Fibroblast of skin of right biceps (primary cell): ENCODE measurements around the gene MPIG6B.

Source experiments
- DNase-seq: peaks from one replicate; pipeline ENCODE4 v3.0.0-alpha.2; 2013

Gene MPIG6B

DNA sequence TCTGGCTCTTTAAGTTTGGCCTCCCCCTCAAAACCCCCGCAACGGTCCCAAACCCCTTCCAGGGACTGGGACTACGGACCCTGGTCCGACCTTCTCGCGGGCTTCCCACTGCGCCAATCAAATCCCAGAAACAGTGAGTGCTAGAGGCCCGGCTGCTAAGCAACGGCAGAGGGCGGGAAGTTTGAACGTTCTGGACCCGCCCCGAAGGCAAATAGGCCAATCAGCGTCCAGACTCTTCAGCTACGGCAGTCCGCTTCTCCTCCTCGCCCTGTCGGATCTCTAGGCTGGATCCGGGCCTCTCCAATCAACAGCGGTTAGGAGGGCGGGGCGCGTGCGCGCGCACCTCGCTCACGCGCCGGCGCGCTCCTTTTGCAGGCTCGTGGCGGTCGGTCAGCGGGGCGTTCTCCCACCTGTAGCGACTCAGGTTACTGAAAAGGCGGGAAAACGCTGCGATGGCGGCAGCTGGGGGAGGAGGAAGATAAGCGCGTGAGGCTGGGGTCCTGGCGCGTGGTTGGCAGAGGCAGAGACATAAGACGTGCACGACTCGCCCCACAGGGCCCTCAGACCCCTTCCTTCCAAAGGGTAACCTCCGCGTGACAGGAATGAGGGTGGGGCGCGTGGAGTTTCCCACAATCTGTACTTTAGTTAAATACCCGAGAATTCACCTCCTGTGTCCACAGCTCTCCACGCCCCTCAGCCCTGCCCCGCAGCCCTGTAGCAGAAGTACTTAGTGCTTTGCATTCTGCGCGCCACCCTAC, 16.6 kb downstream of the MPIG6B start, which contains the start of gene MSH5:
Gene MSH5, plus strand, starts transcription at position 367 of the 758 bp plus-strand sequence. CDS start 462 bp downstream, outside the sequence.
- DNase-seq: peak; percentile 100

DNA sequence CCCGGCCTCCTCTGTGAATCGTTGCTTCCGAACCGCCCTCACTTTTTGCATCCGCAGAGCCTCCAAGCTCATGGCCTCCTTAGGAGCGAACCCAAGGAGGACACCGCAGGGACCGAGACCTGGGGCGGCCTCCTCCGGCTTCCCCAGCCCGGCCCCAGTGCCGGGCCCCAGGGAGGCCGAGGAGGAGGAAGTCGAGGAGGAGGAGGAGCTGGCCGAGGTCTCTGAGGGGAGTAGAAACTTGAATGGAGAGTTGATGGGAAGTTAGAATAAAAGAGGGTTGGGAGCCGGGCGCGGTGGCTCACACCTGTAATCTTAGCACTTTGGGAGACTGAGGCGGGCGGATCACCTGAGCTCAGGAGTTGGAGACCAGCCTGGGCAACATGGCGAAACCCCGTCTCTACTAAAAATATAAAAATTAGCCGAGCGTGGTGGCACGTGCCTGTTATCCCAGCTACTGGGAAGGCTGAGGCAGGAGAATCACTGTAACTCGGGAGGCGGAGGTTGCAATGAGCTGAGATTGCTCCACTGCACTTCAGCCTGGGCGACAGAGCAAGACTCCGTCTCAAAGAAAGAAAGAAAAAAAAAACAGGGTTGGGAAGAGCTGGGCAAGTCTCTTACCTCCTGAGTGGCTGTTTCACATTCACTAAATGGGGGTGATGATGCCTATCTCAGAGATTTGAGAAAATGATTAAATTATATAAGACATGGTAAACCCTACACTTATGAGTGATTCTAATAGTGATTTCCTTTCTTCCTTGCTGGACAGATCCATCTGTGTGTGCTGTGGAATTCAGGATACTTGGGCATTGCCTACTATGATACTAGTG, 17.4 kb downstream of the MPIG6B start:
- DNase-seq: no peak

DNA sequence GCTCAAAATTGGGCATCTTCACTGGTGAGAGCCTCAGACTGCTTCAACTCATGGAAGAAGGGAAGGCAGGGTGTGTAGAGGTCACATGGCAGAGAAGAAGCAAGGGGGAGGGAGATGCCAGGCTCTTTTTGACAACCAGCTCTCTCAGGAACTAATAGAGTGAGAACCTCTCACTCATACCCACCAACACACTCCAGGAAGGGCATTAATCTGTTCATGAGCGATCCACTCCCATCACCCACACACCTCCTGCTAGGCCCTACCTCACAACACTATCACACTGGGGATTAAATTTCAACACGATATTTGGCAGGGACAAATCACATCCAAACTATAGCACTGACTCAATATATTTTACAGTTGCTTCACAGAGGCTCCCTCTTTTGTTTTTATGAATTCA, 18.6 kb downstream of the MPIG6B start:
- no peak for DNase-seq

DNA sequence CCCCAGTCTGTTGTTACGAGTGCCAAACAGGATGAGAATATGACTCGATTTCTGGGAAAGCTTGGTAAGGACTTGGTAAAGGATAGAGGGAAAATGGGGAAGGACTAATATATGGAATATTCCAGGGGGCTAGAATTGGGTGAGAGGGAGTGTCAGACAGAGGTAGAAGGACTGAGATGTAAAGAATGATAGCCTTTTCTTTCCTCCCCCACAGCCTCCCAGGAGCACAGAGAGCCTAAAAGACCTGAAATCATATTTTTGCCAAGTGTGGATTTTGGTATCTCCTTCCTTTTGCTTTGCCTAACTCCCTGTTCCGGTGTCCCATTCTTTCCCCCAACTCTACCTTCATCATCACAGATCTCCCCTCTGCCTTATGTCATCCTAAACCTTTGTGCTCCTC, 19.7 kb downstream of the MPIG6B start:
- no peak for DNase-seq

DNA sequence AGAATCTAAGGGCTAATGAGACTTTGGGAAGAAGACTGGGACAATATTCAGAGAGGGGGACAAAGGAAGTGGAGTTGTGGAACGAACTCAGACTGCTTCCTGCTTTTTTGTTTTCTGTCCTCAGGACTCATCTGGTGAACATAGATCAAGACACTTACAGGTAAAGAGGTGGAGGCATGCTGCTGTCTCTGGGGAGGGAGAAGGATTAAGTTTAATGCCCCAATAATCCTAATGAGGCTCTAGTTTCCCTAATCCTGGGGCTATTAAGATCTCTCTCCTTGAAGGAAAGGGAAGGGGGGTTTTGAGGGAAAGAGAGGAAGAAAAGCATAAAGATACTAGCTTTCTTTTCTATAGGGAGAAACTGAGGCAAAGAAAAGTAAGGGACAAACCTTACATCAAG, 21.2 kb downstream of the MPIG6B start:
- DNase-seq: no peak

DNA sequence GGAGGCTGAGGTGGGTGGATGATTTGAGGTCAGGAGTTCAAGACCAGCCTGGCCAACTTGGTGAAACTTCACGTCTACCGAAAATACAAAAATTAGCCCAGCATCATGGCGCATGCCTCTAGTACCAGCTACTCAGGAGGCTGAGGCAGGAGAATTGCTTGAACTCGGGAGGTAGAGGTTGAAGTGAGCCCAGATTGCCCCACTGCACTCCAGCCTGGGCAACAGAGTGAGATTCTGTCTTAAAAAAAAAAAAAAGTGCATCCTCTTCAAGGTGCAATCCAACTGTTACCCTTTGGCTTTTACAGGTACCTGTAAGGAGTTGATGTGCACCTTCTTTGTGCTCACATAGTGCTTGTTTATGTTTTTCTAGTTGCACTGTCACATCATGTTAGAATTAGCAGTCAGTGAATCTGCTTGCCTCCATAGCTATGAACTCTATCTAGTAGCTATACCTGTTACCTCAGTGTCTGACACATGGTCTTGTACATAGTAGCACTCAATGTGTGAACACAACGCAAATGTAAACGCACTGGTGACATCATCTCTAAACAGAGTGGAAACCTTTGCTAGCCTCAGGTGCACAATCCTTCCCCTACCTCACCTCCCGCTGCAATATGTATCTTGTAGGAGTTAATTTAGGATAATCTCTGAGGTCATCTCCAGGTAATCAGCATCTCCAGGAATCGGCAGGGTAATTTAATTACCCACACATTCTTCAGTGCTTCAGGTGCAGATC, 26.3 kb downstream of the MPIG6B start:
- no peak for DNase-seq

DNA sequence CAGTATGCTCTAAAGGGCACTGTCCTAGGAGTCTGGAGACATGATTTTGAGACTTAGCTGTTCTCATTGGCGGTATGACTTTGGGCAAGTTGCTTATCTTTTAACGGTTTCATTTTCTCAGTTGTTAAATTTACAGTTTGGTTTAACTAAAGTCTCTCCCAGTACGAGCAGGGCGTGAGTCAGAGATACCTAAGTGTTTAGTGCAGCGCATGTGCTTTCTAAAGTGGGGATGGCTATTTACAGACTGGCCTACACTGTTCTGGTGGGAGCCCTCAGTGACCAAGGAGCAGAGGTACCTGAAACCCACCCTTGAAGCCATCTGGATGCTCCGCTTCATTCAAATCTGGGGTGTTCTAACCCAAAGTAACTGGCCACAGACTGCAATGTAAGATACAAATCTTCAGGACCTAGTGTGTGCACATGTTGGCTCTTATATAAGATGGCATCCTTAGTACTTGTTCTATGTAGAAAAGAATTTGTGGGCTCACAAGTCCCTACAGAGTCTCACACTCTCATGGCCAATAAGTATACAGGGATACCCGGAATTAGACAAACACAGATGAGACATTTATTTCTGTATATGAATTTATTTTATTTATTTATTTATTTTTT, 27.3 kb downstream of the MPIG6B start:
- no peak for DNase-seq

DNA sequence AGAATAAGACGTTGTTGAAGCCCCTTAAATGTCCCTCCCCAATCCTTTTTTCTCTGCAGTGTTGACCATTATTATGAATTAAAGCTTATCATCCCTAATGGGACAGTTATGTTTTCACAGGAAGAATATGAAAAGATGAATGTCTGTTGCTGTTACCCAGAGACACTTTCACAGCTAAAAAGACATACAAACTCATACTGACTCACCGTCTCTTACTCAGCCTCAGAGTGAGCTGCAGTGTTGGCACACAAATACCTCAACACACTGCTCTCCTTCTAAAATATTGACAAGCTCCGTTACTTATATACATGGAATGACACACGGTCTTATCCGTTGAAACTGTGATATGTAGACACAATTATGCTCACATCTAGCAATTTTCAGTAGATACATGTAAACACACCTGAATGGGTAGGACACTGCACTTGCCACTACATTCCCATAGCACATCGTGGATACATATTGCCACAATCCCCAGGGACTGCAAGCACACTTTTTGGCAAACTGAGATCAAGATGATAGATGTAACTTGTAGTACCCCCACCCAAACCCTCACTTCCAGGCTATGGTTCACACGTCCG, 29.7 kb downstream of the MPIG6B start:
- DNase-seq: peak; percentile 84

DNA sequence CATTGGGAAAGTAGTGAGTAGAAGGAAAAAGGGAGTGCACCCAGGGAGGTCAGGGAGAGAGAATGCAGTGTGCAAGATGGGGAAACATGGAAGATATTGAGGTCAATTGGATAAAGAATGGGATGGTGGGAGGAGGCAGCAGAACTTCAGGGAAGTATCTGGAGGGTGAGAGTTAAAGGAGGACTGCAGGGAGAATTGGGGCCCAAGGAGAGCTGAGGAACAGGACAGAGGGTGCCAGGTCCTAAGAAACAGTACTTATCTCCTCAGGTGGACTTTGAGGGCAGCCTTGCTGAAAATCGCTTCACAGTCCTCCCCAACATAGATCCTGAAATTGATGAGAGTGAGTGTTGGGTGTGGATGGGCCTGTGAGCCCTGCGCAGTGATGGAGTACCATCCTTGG, 35.1 kb downstream of the MPIG6B start:
- no peak for DNase-seq

DNA sequence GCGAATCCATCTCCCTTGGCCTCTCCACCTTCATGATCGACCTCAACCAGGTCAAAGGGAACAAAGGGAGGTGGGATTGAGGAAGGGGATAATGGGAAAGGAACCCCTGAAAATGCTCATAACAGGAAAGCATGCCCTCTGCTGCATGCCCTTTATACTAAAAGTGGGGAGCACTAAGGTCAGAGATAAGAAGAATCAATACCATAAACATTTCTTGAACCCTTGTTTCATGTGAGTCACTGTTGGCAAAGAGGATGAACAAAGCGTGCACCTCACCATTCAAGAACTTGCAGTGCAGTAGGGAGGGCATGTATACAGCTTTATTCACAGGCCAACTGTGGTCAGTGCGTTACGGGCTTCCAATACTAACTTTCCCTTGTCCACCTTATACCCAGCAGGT, 37.6 kb downstream of the MPIG6B start:
- no peak for DNase-seq

DNA sequence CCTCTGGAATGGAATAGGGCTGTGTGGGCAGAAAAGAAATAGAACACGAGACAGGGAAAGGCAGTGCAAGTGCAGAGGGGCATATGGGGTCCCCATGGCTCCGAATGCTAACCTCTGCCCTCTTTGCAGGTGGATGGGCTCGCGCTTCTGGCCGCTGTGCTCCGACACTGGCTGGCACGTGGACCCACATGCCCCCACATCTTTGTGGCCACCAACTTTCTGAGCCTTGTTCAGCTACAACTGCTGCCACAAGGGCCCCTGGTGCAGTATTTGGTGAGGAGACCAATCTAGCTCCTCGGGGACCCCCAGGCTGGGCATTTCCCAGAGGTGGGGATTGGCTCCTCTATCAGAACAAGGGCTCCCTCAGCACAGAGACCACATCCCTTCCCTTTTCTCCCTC, 38.2 kb downstream of the MPIG6B start:
- no peak for DNase-seq

DNA sequence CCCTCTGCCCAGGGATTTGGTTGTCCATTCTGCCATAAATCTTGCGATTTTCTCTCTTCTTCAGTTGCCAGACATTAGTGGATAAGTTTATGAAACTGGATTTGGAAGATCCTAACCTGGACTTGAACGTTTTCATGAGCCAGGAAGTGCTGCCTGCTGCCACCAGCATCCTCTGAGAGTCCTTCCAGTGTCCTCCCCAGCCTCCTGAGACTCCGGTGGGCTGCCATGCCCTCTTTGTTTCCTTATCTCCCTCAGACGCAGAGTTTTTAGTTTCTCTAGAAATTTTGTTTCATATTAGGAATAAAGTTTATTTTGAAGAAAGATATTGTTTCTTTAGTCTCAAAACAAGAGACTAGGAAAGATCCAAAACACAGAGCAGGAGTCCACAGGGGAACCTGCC, 39.2 kb downstream of the MPIG6B start, which contains the start of gene SAPCD1:
Gene SAPCD1, plus strand, starts transcription at position 301 of the 400 bp plus-strand sequence. CDS start 399 bp downstream, outside the sequence.
- DNase-seq: no peak

DNA sequence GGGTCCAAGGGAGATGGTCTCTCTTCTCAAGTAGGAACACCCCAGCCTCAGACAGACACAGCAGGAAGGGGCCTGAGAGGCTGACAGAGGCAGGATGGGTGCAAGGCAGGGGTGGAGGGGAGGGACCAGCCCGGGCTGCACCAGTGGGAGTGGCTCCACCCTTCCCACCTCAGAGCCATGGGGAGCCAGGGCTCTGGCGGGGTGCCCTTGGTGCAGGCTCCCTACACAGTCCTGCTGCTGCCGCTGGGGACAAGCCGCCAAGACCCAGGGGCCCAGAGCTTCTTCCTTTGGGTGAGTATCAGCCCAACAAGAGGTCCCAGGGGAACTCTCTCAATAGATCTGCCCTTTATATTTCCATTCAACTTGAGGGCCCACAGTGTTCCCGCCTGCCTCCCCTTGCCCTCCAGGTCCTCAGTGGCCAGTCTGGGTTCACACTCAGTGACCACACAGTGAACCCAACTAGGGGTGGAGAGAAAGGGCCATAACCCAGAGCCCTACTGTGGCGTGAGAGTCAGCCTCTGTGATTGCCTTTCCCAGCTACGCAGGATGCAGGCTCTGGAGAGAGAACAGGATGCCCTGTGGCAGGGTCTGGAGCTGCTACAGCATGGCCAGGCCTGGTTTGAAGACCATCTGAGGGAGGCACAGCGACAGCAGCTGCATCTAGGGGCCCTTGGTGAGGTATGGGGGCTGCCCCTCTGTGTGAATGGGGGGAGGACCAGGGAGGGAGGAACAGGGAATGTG, 39.9 kb downstream of the MPIG6B start:
- no peak for DNase-seq

DNA sequence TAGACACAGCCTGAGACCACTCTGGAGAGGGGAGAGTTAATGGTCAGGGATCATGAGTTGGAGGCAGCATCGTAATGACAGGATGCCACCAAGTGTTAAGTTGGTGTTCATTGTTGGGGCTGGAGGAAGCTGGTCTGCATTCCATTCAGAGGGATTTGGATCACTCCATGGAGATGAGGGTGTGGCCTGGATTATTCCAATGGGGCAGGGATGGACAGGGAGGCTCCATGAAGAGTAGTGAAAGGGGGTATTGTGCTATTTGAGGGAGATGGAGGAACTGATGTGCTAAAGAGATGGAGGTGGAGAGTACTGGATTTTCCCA, 40.4 kb downstream of the MPIG6B start:
- DNase-seq: peak; percentile 74

DNA sequence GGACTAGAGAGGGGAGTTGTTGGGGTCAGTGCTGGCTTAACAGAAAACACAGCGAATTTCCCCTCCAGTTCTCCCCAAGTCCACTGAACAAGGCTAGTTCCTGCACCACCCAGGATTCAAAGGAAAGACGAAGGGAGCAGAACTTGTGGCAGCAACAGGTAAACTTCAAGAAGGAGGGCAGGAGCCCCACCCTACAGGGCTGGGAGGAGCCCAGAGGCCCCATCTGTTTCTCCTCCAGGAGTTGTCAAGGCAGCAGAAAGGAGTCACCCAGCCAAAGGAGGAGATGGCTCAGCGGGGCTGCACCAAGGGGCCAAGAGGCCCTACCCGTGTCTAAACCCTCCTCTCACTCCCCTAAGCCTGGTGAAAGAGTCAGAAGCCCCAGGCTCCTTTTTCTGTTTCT, 41.0 kb downstream of the MPIG6B start:
- no peak for DNase-seq

DNA sequence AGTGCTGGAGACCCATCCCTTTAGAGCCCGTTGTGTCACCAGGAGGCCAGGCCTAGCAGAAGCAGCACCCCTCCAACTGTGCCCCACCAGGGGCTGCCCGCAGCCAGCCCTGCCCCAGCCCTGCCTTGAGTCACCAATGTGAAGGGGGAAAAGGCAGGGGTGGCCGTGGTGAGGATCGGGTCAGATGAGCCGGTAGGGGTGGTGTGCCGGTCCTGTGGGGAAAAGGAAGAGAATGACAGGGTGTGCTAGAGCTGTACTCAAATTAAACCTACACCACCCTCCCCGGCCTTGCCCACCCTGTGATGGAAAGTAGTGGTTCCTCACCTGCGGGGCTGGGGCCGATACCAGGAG, 42.4 kb downstream of the MPIG6B start:
- no peak for DNase-seq

DNA sequence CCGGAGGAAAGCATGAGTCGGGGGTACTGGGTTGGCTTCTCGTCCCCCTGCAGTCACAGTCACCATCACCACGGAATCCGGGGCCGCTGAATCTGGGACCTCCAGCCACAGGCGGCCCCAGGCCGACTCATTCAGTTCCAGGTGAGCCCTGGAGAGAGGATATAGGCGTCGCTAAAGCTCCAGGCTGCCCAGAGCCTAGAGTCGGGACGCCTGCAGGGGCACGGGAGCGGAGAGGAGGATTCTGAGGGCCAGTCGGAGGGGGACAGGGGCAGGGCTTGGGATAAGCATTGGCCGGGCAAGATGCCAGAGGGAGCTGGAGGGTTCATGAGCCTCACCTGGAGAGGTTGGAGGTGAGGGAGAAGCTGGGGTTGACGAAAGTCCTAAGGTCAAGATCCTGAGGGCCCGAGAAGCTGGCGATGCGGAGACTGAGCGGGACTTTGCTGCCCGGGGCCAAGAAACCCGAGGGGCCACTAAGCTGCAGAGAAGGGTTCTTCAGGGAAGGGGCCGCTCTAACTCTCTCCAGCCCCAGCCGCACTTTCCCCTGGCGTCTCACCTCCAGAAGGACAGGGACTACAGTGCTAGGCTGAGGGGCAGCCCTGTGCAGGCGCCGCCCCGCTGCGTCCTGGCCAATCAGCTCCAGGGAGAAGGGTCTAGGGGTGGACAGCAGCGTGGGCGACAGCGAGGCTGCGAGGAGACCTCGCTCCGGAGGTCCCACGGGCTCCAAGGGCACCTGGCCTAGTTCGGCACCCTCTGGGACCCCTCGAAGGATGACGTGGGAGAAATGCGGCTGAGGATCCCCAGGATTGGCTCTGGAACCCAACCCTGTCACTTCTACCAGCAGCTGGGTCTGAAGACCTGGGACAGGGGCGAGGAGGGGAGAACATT, 43.0 kb downstream of the MPIG6B start:
- peak; percentile 16 for DNase-seq

DNA sequence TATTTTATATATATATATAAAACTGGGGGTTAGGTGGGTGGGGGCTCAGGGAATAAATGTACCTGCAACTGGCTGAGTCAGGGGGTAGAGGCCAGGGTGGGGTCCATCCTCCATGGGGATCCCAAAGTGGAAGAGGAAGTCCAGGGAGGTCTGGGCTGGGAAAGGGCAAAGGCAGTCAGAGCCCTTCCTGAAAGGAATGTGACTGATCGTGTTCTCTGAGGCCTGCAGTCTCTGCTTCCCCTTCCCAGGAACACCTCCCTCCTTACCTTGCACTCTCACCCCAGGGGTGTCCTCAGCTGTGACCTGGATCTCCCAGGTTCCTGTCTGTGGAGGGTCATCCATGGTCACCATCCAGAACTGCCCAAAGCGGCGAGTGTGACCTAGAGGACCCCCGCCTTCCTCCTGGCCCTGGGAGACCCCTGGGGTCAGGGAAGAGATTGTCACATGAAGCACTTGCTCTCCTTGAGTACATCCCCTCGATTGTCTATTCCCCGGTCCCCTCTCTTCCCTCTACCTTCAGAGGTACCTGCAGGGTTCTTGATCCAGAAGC, 44.0 kb downstream of the MPIG6B start:
- no peak for DNase-seq

DNA sequence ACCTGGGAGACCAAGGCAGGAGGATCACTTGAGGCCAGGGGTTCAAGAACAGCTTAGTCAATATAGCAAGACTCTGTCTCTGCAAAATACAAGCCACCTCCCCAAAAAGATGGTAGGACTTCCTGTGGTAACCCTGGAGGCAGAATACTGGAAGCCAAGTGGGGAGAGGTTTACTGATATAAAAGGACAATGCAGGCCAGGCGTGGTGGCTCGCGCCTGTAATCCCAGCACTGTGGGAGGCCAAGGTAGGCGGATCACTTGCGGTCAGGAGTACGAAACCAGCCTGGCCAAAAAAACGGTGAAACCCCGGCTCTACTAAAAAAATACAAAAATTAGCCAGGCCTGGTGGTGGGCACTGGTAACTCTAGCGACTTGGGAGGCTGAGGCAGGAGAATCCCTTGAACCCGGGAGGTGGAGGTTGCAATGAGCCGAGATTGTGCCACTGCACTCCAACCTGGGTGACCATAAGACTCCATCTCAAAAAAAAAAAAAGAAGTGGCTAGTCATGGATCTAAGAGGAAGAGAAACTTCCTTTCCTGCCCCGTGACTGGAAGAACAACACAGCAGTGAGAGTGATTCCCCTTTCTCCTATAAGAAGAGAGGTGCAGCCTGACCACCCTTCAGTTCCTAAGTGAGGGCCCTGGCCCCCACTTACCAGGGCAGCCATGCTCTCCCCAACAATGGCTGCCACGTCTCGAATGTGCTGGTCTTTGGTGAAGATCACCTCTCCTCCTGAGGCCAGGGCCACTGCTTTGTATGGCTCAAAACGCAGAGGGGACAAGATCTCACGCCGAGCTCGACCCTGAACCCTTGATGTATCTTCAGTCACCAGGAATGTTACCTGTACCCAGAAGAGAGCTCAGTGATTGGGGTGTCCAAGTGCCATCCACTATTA, 45.4 kb downstream of the MPIG6B start:
- no peak for DNase-seq
